SK-N-SH (cell line): ENCODE results near the gene PPP2R2B.

Experiments used
- EP300 ChIP-seq, 2 experiments: IDR thresholded peaks; 2 replicates each; pipeline versions ENCODE4 v1.4.0 to v1.6.1; 2012; ENCODE audit warnings: borderline replicate concordance in 1 of 2, low read depth in 1 of 2, low read length in 1 of 2
- EZH2phosphoT487 ChIP-seq: fragments of 200-600 bp; sonication (generic); IDR thresholded peaks from 2 replicates; pipeline ENCODE4 v1.6.1; 2017; ENCODE audit warnings: low read depth, mixed run types, mild to moderate bottlenecking, antibody characterized with exemption, moderate library complexity, borderline replicate concordance
- FOSL2 ChIP-seq: IDR thresholded peaks from 2 replicates; pipeline ENCODE4 v1.4.0; 2012; ENCODE audit warnings: low read depth, mild to moderate bottlenecking, moderate library complexity, borderline replicate concordance
- FOXM1 ChIP-seq: IDR thresholded peaks from 2 replicates; pipeline ENCODE4 v1.4.0; 2012; ENCODE audit warnings: low read depth, mild to moderate bottlenecking
- GABPA ChIP-seq: IDR thresholded peaks from 2 replicates; pipeline ENCODE4 v1.4.0; 2012; ENCODE audit warnings: low read depth, mild to moderate bottlenecking
- JUND ChIP-seq: IDR thresholded peaks from 2 replicates; pipeline ENCODE4 v1.4.0; 2012
- MEF2A ChIP-seq: IDR thresholded peaks from 2 replicates; pipeline ENCODE4 v1.4.0; 2012; ENCODE audit warnings: low read depth, borderline replicate concordance
- POLR2AphosphoS5 ChIP-seq: IDR thresholded peaks from 2 replicates; pipeline ENCODE4 v1.6.1; 2012; ENCODE audit warnings: low read depth, low read length
- YY1 ChIP-seq: IDR thresholded peaks from 2 replicates; pipeline ENCODE4 v1.4.0; 2012; ENCODE audit warnings: low read depth, mild to moderate bottlenecking
- TF ChIP-seq, protein P1 (sequence below): IDR thresholded peaks from 2 replicates; pipeline ENCODE4 v1.4.0; 2012; ENCODE audit warnings: low read depth, borderline replicate concordance
- TF ChIP-seq, protein P2 (sequence below): IDR thresholded peaks from 2 replicates; pipeline ENCODE4 v1.4.0; 2012; ENCODE audit warnings: low read depth
- TF ChIP-seq, protein P3 (sequence below): IDR thresholded peaks from 2 replicates; pipeline ENCODE4 v1.6.1; 2012; ENCODE audit warnings: mild to moderate bottlenecking, low read depth, low read length, moderate library complexity
- TF ChIP-seq, protein P4 (sequence below): IDR thresholded peaks from 2 replicates; pipeline ENCODE4; 2012
- TF ChIP-seq, protein P5 (sequence below): fragments of 200-600 bp; sonication (generic); IDR thresholded peaks from 2 replicates; pipeline ENCODE4 v1.6.1; 2017; ENCODE audit warnings: antibody characterized with exemption, mild to moderate bottlenecking, moderate library complexity

DNA sequence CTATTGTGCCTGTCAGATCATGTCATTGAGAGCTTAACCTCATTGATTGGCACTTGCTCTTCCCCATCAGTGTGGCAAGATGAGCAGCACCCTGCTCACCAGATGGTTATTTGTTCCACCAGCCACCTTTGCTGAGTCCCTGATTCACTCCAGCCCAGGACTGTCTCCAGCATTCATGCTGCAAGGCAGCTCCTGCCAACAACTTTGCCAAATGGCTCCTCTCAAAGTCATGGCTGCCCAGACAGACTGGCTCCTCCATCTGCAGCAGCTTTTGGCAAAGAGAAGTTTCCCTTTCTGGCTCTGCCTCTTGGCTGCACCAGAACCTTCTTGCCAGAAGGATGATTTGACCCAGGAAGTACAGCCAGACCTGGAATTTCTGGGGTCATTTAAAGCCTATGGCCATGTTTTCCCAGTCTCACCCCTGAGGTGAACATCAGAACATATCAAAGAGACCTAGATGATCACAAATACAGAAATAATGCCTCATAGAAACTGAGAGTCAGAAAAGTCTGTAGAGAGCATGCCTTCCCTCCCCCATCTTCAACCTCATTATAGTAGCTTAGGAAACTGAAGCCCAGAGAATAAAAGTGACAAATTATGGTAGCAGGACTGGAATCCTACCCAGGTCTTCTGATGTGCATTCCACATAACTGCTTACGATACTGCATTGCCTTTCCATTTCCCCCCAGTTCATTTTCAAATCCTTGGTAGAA lies 10.4 kb downstream of the PPP2R2B start:
- TF ChIP-seq POLR2AphosphoS5 (no peak), FOSL2 (no peak), MEF2A (no peak), YY1 (no peak), EZH2phosphoT487 (no peak), JUND (no peak), EP300 (IDR thresholded peaks at IDR 0.05; ENCODE audit: borderline replicate concordance in 1 of 2, low read depth in 1 of 2, low read length in 1 of 2) (no peak), FOXM1 (no peak), GABPA (no peak)
- TF ChIP-seq, protein P1, sequence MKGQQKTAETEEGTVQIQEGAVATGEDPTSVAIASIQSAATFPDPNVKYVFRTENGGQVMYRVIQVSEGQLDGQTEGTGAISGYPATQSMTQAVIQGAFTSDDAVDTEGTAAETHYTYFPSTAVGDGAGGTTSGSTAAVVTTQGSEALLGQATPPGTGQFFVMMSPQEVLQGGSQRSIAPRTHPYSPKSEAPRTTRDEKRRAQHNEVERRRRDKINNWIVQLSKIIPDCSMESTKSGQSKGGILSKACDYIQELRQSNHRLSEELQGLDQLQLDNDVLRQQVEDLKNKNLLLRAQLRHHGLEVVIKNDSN = no peak
- TF ChIP-seq, protein P2, sequence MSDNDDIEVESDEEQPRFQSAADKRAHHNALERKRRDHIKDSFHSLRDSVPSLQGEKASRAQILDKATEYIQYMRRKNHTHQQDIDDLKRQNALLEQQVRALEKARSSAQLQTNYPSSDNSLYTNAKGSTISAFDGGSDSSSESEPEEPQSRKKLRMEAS = no peak
- TF ChIP-seq, protein P3, sequence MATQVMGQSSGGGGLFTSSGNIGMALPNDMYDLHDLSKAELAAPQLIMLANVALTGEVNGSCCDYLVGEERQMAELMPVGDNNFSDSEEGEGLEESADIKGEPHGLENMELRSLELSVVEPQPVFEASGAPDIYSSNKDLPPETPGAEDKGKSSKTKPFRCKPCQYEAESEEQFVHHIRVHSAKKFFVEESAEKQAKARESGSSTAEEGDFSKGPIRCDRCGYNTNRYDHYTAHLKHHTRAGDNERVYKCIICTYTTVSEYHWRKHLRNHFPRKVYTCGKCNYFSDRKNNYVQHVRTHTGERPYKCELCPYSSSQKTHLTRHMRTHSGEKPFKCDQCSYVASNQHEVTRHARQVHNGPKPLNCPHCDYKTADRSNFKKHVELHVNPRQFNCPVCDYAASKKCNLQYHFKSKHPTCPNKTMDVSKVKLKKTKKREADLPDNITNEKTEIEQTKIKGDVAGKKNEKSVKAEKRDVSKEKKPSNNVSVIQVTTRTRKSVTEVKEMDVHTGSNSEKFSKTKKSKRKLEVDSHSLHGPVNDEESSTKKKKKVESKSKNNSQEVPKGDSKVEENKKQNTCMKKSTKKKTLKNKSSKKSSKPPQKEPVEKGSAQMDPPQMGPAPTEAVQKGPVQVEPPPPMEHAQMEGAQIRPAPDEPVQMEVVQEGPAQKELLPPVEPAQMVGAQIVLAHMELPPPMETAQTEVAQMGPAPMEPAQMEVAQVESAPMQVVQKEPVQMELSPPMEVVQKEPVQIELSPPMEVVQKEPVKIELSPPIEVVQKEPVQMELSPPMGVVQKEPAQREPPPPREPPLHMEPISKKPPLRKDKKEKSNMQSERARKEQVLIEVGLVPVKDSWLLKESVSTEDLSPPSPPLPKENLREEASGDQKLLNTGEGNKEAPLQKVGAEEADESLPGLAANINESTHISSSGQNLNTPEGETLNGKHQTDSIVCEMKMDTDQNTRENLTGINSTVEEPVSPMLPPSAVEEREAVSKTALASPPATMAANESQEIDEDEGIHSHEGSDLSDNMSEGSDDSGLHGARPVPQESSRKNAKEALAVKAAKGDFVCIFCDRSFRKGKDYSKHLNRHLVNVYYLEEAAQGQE = no peak
- TF ChIP-seq, protein P4, sequence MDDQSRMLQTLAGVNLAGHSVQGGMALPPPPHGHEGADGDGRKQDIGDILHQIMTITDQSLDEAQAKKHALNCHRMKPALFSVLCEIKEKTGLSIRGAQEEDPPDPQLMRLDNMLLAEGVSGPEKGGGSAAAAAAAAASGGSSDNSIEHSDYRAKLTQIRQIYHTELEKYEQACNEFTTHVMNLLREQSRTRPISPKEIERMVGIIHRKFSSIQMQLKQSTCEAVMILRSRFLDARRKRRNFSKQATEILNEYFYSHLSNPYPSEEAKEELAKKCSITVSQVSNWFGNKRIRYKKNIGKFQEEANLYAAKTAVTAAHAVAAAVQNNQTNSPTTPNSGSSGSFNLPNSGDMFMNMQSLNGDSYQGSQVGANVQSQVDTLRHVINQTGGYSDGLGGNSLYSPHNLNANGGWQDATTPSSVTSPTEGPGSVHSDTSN = no peak
- TF ChIP-seq, protein P5, sequence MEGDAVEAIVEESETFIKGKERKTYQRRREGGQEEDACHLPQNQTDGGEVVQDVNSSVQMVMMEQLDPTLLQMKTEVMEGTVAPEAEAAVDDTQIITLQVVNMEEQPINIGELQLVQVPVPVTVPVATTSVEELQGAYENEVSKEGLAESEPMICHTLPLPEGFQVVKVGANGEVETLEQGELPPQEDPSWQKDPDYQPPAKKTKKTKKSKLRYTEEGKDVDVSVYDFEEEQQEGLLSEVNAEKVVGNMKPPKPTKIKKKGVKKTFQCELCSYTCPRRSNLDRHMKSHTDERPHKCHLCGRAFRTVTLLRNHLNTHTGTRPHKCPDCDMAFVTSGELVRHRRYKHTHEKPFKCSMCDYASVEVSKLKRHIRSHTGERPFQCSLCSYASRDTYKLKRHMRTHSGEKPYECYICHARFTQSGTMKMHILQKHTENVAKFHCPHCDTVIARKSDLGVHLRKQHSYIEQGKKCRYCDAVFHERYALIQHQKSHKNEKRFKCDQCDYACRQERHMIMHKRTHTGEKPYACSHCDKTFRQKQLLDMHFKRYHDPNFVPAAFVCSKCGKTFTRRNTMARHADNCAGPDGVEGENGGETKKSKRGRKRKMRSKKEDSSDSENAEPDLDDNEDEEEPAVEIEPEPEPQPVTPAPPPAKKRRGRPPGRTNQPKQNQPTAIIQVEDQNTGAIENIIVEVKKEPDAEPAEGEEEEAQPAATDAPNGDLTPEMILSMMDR = no peak
